Adipose tissue (tissue), 3 donors: ENCODE results near the gene SLC16A3. TPM values are rescaled to one million over a fixed set of nuclear protein-coding genes. Genes with fewer than 3 reads are reported as not detected.
A peak's percentile ranks its signal among the peaks of the same experiment; 100 is the strongest.

Source experiments
- H3K27ac ChIP-seq: one replicate; pipeline ENCODE4 v1.5.1; 2013; ENCODE audit warnings: low read depth, low read length
- WGBS, 3 donors: extraction: QIAGEN DNeasy Blood & Tissue Kit; methylation state at CpG; one replicate each; pipeline ENCODE4 v1.1.7; 2013; 5-methylcytosine and 5-hydroxymethylcytosine counted together
- polyA plus RNA-seq, 3 donors: library from polyadenylated mRNA; stranded (reverse); fragments of 200-250 nt; gene quantifications; one replicate each; pipeline ENCODE4 v1.2.3, GENCODE V29; 2013
- donor health status: healthy with polysubstance abuse.
- donor health status: Bipolar disorder and iron deficiency.
- donor health status: healthy.

SLC16A3 gene
- polyA plus RNA-seq, 3 donors, result 6.5 to 36.7 (median 16.5) TPM

GRCh38 chr17:82218349-82219075 is 10.3 kb upstream of the SLC16A3 start:
- 92 to 93% (median 92%) methylated on average over 28 to 32 of the region's 32 CpGs for WGBS, 3 donors
- H3K27ac ChIP-seq, result no peak overlapping the region

- H3K27ac ChIP-seq, result no peak overlapping the region
- WGBS, 3 donors, result 90 to 94% (median 92%) methylated on average over 7 of the region's 7 CpGs
These were observed 9.8 kb upstream of the SLC16A3 start for GRCh38 chr17:82219083-82219482.

DNA sequence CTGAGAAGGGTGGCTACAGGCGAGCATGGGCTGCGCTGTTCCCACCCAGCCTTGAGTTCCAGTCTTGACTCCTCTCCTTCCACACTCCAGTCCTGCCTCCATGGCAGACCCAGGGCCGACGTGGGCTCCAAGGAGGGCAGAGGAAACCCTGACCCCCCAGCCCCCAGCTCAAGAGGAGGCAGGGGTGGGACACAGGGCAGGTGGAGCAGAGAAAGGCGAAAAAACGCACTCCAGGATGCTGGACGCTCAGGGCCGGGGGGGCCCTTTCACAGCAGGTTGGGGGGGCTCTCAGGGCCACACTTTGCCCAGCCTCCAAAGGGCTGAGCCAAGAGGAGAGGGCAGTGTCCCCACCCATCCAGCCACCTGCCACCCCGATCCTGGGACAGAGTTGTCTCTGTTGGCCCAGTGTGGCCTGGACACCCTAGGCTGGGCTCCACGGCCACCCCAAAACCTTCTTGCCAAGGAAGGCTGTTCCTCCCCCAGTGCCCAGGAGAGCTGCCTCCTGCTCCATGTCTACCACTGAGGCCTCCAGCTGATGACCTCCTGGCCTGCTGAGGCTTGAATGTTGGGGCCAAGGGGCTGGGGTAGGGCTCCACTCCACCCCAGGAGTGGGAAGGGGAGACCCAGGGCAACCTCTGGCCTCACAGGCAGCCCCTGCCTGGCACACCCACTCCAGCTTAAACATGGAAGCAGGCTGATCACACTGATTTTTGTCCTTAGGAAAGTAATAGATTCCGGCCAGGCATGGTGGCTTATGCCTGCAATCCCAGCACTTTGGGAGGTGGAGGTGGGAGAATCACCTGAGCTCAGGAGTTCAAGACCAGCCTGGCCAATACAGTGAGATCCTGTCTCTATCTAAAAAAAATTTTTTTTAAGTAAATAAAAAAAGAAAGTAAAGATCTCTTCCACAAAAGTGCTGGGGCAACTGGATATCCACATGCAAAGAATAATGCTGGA is 8.8 kb upstream of the SLC16A3 start:
- 84 to 91% (median 85%) methylated on average over 11 of the region's 11 CpGs for WGBS, 3 donors

GRCh38 chr17:82221341-82221902 is 7.4 kb upstream of the SLC16A3 start:
- no peak overlapping the region for H3K27ac ChIP-seq
- WGBS, 3 donors, result 76 to 78% (median 77%) methylated on average over 10 of the region's 10 CpGs

More for the DNA sequence above, 8.8 kb upstream of the SLC16A3 start:
- H3K27ac ChIP-seq, result no peak overlapping the region

GRCh38 chr17:82222816-82223215 is 6.0 kb upstream of the SLC16A3 start:
- 44 to 75% (median 54%) methylated on average over 10 of the region's 10 CpGs for WGBS, 3 donors
- no peak overlapping the region for H3K27ac ChIP-seq

GRCh38 chr17:82223517-82223916 is 5.3 kb upstream of the SLC16A3 start:
- WGBS, 3 donors, result 79 to 88% (median 84%) methylated on average over 5 of the region's 5 CpGs
- H3K27ac ChIP-seq, result no peak overlapping the region

- no peak overlapping the region for H3K27ac ChIP-seq
- 76 to 86% (median 83%) methylated on average over 8 of the region's 8 CpGs for WGBS, 3 donors
These were observed 4.2 kb upstream of the SLC16A3 start for GRCh38 chr17:82224666-82225065.

DNA sequence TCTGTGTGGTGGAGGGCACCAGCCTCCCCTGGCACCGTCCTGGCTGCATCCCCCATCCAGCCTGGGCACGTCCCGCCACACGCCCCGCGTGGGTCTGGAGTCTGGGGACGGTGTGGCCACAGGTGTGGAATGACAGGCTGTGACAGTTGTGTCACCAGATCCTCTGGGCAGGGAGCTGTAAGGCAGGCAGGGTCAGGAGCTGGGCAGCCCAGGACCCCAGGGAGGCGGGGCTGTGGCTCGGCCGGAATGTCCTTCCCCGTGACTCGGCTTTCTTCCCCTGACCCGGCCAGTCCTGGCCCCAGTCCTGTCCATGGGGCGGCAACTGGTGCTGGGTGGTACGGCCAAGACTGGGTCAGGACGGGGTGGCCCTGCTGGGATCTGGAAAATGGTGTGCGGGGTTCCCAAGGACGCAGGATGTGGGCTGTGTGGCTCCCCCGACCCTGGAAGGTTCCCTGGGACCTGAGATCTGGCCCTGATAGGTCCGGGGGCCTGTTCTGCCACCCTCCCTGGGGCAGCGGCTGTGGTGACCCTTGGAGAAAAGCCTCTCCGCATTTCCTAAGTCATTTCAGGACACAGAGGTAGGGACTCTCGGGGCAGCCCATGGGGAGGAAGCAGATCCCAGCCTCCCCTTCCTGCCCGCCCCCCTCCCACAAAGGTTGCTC is 3.3 kb upstream of the SLC16A3 start:
- WGBS, 3 donors, result 74 to 86% (median 75%) methylated on average over 21 to 24 of the region's 24 CpGs
- no peak overlapping the region for H3K27ac ChIP-seq

DNA sequence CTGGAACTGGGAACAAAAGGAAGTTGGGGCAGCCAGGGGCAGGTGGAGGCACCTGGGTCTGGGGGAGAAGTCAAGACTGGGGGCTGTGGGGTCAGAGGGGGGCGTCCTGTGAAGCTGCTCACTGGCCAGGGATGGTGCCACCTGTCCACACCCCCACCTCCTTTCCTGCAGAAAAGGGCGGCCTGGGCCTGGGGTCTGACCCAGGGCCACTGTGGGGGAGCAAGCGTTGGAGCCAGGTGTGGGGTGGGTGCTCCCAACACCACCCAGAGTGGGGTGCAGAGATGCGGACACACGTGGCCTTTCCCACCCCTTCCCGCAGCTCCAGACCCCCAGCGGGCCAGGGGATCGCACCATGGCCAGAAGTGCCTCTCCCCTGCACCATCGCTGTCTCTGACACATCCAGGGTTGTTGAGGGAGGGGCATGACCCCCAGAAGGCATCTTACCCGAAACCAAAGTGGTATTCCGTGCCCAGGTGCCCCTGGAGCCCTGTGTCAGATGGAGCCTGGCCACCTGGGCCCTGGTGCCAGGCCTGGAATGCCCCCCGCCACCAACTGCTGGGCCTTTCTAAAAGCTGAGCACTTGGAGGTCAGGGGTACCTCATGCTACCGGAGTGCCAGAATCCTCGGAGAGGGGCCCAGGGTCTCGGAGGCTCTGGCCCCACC is 2.6 kb upstream of the SLC16A3 start:
- 85 to 89% (median 87%) methylated on average over 15 of the region's 15 CpGs for WGBS, 3 donors
- H3K27ac ChIP-seq, result no peak overlapping the region

GRCh38 chr17:82226809-82227628 is 1.8 kb upstream of the SLC16A3 start:
- WGBS, 3 donors, result 84 to 90% (median 85%) methylated on average over 11 to 16 of the region's 16 CpGs
- no peak overlapping the region for H3K27ac ChIP-seq

- peak overlapping the region; percentile 14 for H3K27ac ChIP-seq
- WGBS, 3 donors, result 65 to 79% (median 72%) methylated on average over 16 to 18 of the region's 18 CpGs
These were observed 1.1 kb upstream of the SLC16A3 start for GRCh38 chr17:82227629-82228277.

- WGBS, 3 donors, result 13 to 23% (median 15%) methylated on average over 55 to 63 of the region's 63 CpGs
These were observed 482 bp upstream of the SLC16A3 start for GRCh38 chr17:82228278-82228841.

GRCh38 chr17:82229698-82230608 is 1.1 kb downstream of the SLC16A3 start:
- peak overlapping the region; percentile 90 for H3K27ac ChIP-seq
- 52 to 74% (median 56%) methylated on average over 26 to 28 of the region's 28 CpGs for WGBS, 3 donors

More at GRCh38 chr17:82228278-82228841, 482 bp upstream of the SLC16A3 start:
- peak overlapping the region; percentile 55 for H3K27ac ChIP-seq

GRCh38 chr17:82230609-82231311 is 1.9 kb downstream of the SLC16A3 start:
- 5 to 19% (median 9%) methylated on average over 56 to 73 of the region's 76 CpGs for WGBS, 3 donors

DNA sequence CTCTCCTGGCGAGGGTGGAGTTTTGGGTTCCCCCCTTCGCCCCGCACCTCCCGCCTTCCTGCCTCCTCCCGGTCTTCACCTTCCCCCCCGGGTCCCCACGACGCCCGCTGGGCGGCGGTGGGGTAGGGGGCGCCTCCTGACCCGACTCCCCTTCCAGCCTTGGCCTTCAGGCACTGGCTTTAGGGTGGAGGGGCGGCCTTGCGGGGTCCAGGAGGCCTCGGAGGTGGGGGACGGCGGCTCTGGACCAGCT is 2.4 kb downstream of the SLC16A3 start:
- peak overlapping the region; percentile 90 for H3K27ac ChIP-seq
- 1 to 11% (median 2%) methylated on average over 15 to 18 of the region's 18 CpGs for WGBS, 3 donors

More at GRCh38 chr17:82230609-82231311, 1.9 kb downstream of the SLC16A3 start:
- peak overlapping the region; percentile 90 for H3K27ac ChIP-seq
